Left ventricle myocardium inferior (tissue), 1 donor: Measurements from ENCODE around the gene PRRG2. TPM values are rescaled to one million over a fixed set of nuclear protein-coding genes. Genes with fewer than 3 reads are reported as not detected.

ENCODE experiments used
- DNase-seq: peaks from one replicate; pipeline ENCODE4 v3.0.0-alpha.2; 2020
- H3K27ac ChIP-seq: fragments of 200-600 bp; replicated peaks from 2 replicates; pipeline ENCODE4 v1.8.0; 2021
- H3K27me3 ChIP-seq: fragments of 200-600 bp; 2 replicates; pipeline ENCODE4 v1.8.0; 2021; ENCODE audit warnings: low read depth
- H3K36me3 ChIP-seq: fragments of 200-600 bp; 2 replicates; pipeline ENCODE4 v1.8.0; 2021
- H3K4me1 ChIP-seq: fragments of 200-600 bp; 2 replicates; pipeline ENCODE4 v1.8.0; 2021
- H3K4me3 ChIP-seq: fragments of 200-600 bp; 2 replicates; pipeline ENCODE4 v1.8.0; 2021; ENCODE audit warnings: mild to moderate bottlenecking, moderate library complexity
- H3K9me3 ChIP-seq: fragments of 200-600 bp; replicated peaks from 2 replicates; pipeline ENCODE4 v1.8.0; 2021
- CTCF ChIP-seq: fragments of 200-600 bp; IDR thresholded peaks from 2 replicates; pipeline ENCODE4 v1.8.0; 2021; ENCODE audit warnings: antibody characterized with exemption, mild to moderate bottlenecking, borderline replicate concordance
- intact Hi-C: fragments of 100-400 bp; cut with micrococcal nuclease; formaldehyde crosslinking; loops from one replicate; pipeline ENCODE4 v1.11.0; 2022
- total RNA-seq: library from RNA; stranded (reverse); fragmentation: NEBNext Ultra II Directional; extraction: Animal tissue kit (Norgen Biotek cat#: 25700); gene quantifications from one replicate; pipeline ENCODE4 v1.2.1, GENCODE V29; 2021
- donor health status: DM: no; HTN: yes; CAD: no; lungs with severe emphysema.

PRRG2 gene
- total RNA-seq, 1 donor from 2014 or later = 0.88 TPM

GRCh38 chr19:49594157-49594992 lies 13.3 kb downstream of the PRRG2 start:
- intact Hi-C loops = no loop called here
- Histone ChIP-seq H3K27me3 (no peaks in the 10 kb centered on the region), H3K4me1 (peaks cover 40% of the 10 kb centered on the region), H3K36me3 (peaks cover 57% of the 10 kb centered on the region), H3K4me3 (no peak overlapping the region), H3K9me3 (no peaks in the 10 kb centered on the region), H3K27ac (peak overlapping the region; percentile 97)
- TF ChIP-seq CTCF = no peak
- no peak for DNase-seq

GRCh38 chr19:49594993-49595818 lies 14.1 kb downstream of the PRRG2 start:
- Histone ChIP-seq H3K36me3 (peaks cover 65% of the 10 kb centered on the region), H3K4me3 (no peak overlapping the region), H3K9me3 (no peaks in the 10 kb centered on the region), H3K27me3 (no peaks in the 10 kb centered on the region), H3K4me1 (peaks cover 40% of the 10 kb centered on the region), H3K27ac (no peak overlapping the region)
- no peak for DNase-seq
- no peak for TF ChIP-seq CTCF
- intact Hi-C loops = no loop called here

- intact Hi-C loops = no loop called here
- H3K36me3 ChIP-seq = peaks cover 72% of the 10 kb centered on the region
- TF ChIP-seq CTCF = no peak
- H3K27ac ChIP-seq = no peak overlapping the region
- H3K4me1 ChIP-seq = peaks cover 34% of the 10 kb centered on the region
- no peaks in the 10 kb centered on the region for H3K9me3 ChIP-seq
- DNase-seq = no peak
- no peak overlapping the region for H3K4me3 ChIP-seq
- H3K27me3 ChIP-seq = no peaks in the 10 kb centered on the region
Observed at GRCh38 chr19:49595819-49596404, 14.8 kb downstream of the PRRG2 start.

- no peak overlapping the region for H3K4me3 ChIP-seq
- no peaks in the 10 kb centered on the region for H3K27me3 ChIP-seq
- intact Hi-C loops = no loop called here
- DNase-seq = no peak
- H3K27ac ChIP-seq = no peak overlapping the region
- H3K4me1 ChIP-seq = peaks cover 30% of the 10 kb centered on the region
- H3K36me3 ChIP-seq = peaks cover 77% of the 10 kb centered on the region
- TF ChIP-seq CTCF = no peak
- no peaks in the 10 kb centered on the region for H3K9me3 ChIP-seq
Observed at GRCh38 chr19:49596407-49596806, 15.3 kb downstream of the PRRG2 start.

GRCh38 chr19:49596954-49597702 lies 16.0 kb downstream of the PRRG2 start:
- no peak for DNase-seq
- Histone ChIP-seq H3K4me1 (peaks cover 23% of the 10 kb centered on the region), H3K36me3 (peaks cover 85% of the 10 kb centered on the region), H3K27ac (no peak overlapping the region), H3K27me3 (no peaks in the 10 kb centered on the region), H3K9me3 (no peaks in the 10 kb centered on the region), H3K4me3 (no peak overlapping the region)
- TF ChIP-seq CTCF = no peak
- intact Hi-C loops = no loop called here
